ENCODE results near the gene PLXNA1. TPM values are rescaled to one million over a fixed set of nuclear protein-coding genes. Genes with fewer than 3 reads are reported as not detected.

PLXNA1 gene
- polyA plus RNA-seq, 1 donor from 2014 or later = 65.6 TPM

DNA sequence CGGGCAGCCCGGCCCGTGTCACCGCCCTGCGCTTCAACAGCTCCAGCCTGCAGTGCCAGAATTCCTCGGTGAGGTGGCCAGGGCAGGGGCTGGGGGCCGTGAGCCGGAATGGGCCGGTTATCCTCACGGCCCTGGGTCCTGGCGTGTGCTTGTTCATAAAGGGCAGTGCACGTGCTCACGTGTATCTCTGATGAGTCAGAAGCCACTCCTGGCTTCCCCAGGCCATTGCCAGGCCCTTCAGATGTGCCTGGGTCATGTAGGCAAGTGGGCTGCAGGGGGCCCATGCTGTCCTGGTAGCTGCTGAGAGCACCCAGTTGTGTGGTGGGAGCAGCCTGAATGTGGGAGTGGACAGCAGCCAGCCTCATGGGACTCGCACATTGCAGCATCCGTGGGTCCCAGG lies 29.2 kb downstream of the PLXNA1 start:
- Histone ChIP-seq H3K36me3 (ENCODE audit: insufficient read depth, low read length) (peaks cover 6% of the 10 kb centered on the region), H3K27ac (ENCODE audit: low read length) (no peak overlapping the region), H3K27me3 (ENCODE audit: insufficient read depth, low read depth, low read length) (no peaks in the 10 kb centered on the region), H3K79me2 (replicated peaks; ENCODE audit: insufficient read depth, low read length) (no peaks in the 10 kb centered on the region), H3K9me2 (ENCODE audit: insufficient read depth, low read length) (no peaks in the 10 kb centered on the region), H2AFZ (ENCODE audit: low read depth, low read length) (no peak overlapping the region), H3K9me3 (ENCODE audit: low read length) (no peaks in the 10 kb centered on the region), H3K4me3 (ENCODE audit: low read length) (no peak overlapping the region), H3K4me2 (ENCODE audit: low read length) (no peak overlapping the region), H4K20me1 (ENCODE audit: insufficient read depth) (peaks cover 5% of the 10 kb centered on the region), H3F3A (ENCODE audit: insufficient read depth, low read length, poor library complexity, severe bottlenecking) (no peaks in the 10 kb centered on the region), H3K9ac (ENCODE audit: low read length) (no peak overlapping the region)
- TF ChIP-seq, protein P1, sequence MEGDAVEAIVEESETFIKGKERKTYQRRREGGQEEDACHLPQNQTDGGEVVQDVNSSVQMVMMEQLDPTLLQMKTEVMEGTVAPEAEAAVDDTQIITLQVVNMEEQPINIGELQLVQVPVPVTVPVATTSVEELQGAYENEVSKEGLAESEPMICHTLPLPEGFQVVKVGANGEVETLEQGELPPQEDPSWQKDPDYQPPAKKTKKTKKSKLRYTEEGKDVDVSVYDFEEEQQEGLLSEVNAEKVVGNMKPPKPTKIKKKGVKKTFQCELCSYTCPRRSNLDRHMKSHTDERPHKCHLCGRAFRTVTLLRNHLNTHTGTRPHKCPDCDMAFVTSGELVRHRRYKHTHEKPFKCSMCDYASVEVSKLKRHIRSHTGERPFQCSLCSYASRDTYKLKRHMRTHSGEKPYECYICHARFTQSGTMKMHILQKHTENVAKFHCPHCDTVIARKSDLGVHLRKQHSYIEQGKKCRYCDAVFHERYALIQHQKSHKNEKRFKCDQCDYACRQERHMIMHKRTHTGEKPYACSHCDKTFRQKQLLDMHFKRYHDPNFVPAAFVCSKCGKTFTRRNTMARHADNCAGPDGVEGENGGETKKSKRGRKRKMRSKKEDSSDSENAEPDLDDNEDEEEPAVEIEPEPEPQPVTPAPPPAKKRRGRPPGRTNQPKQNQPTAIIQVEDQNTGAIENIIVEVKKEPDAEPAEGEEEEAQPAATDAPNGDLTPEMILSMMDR (IDR thresholded peaks at IDR 0.05; ENCODE audit: poor library complexity, severe bottlenecking) = no peak
- TF ChIP-seq POLR2AphosphoS5 (IDR thresholded peaks at IDR 0.05) = no peak
- TF ChIP-seq EP300 (conservative IDR thresholded peaks at IDR 0.05; ENCODE audit: poor library complexity, severe bottlenecking) = no peak
- TF ChIP-seq, protein P2, sequence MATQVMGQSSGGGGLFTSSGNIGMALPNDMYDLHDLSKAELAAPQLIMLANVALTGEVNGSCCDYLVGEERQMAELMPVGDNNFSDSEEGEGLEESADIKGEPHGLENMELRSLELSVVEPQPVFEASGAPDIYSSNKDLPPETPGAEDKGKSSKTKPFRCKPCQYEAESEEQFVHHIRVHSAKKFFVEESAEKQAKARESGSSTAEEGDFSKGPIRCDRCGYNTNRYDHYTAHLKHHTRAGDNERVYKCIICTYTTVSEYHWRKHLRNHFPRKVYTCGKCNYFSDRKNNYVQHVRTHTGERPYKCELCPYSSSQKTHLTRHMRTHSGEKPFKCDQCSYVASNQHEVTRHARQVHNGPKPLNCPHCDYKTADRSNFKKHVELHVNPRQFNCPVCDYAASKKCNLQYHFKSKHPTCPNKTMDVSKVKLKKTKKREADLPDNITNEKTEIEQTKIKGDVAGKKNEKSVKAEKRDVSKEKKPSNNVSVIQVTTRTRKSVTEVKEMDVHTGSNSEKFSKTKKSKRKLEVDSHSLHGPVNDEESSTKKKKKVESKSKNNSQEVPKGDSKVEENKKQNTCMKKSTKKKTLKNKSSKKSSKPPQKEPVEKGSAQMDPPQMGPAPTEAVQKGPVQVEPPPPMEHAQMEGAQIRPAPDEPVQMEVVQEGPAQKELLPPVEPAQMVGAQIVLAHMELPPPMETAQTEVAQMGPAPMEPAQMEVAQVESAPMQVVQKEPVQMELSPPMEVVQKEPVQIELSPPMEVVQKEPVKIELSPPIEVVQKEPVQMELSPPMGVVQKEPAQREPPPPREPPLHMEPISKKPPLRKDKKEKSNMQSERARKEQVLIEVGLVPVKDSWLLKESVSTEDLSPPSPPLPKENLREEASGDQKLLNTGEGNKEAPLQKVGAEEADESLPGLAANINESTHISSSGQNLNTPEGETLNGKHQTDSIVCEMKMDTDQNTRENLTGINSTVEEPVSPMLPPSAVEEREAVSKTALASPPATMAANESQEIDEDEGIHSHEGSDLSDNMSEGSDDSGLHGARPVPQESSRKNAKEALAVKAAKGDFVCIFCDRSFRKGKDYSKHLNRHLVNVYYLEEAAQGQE (IDR thresholded peaks at IDR 0.05; ENCODE audit: borderline replicate concordance) = no peak
- TF ChIP-seq MXI1 (conservative IDR thresholded peaks at IDR 0.05; ENCODE audit: poor library complexity, severe bottlenecking) = no peak
- no peak for TF ChIP-seq SMC3 (conservative IDR thresholded peaks at IDR 0.05; ENCODE audit: poor library complexity)
- TF ChIP-seq RAD21 (conservative IDR thresholded peaks at IDR 0.05) = no peak
- no peak for TF ChIP-seq EZH2 (IDR thresholded peaks at IDR 0.05; ENCODE audit: borderline replicate concordance, insufficient read depth, low read length, poor library complexity, severe bottlenecking)
- no peak for TF ChIP-seq TAF1 (IDR thresholded peaks at IDR 0.05; ENCODE audit: low read depth)

DNA sequence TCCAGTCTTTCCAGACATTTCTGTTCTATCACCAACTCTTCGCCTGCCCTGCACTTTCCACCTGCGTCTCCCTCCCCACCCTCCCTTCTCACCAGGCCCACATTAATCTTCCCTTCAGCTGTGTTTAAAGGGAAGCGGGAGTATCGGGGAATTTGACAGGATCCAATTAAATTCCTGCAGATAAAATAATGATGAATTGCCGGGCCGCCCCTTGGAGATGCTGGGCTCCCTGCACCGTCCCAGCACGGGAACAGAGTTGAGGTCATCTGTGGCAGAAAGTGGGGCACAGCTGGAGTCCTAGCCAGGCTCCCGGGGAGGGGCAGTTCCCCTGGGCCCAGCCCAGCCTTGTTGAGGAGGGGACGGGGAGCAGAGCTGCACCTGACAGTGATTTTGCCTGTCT lies 30.3 kb downstream of the PLXNA1 start:
- Histone ChIP-seq H3K27me3 (ENCODE audit: insufficient read depth, low read depth, low read length) (no peaks in the 10 kb centered on the region), H3K4me3 (ENCODE audit: low read length) (no peak overlapping the region), H3K9me2 (ENCODE audit: insufficient read depth, low read length) (no peaks in the 10 kb centered on the region), H2AFZ (ENCODE audit: low read depth, low read length) (no peak overlapping the region), H3K36me3 (ENCODE audit: insufficient read depth, low read length) (peaks cover 6% of the 10 kb centered on the region), H3F3A (ENCODE audit: insufficient read depth, low read length, poor library complexity, severe bottlenecking) (no peaks in the 10 kb centered on the region), H3K79me2 (replicated peaks; ENCODE audit: insufficient read depth, low read length) (no peaks in the 10 kb centered on the region), H3K27ac (ENCODE audit: low read length) (no peak overlapping the region), H3K4me2 (ENCODE audit: low read length) (no peak overlapping the region), H3K9ac (ENCODE audit: low read length) (no peak overlapping the region), H3K9me3 (ENCODE audit: low read length) (no peaks in the 10 kb centered on the region), H4K20me1 (ENCODE audit: insufficient read depth) (no peaks in the 10 kb centered on the region)
- TF ChIP-seq MXI1 (conservative IDR thresholded peaks at IDR 0.05; ENCODE audit: poor library complexity, severe bottlenecking) (no peak), SMC3 (conservative IDR thresholded peaks at IDR 0.05; ENCODE audit: poor library complexity) (no peak)
